ENCODE measurements around the gene PXK.

The PXK gene

DNA sequence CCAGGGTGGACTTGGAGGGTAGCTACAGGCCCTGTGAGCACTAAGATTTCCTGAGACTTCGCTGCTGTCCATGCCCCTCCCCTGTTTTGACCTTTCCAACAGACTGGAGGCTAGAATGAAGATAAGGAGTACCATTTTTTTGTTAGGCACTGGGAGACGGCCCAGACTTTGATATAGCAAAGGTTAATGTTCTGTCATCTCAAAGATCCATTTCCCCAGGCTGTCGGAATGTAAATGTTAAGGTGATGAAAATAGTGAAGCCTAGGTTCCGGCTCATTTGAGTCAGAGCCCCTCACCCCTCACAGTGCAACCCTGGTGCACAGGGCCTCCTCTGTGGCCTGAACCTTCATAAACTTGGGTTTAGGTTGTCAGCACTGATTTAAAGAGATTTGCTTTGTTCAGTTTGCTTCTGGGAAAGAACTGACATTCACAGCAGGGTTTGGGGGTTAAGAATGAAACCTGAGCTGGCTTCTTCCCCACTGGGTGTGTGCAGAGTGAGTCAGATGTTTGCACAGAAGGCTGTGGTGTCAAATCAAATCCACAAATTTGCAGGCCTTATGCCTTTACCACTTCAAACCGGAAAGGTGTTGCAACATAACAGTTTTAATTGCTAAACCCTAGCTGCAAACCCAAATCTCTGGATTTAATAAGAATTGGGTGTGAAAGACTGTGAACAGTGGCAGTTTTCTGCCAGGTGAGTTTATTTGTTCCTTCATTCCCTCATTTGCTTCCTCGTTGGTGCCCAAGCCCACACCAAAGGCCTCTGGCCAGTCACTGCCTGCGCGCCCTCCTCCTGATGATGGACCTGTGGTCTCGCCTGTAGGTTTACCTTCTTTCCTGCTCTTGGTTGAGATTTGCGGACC lies 138.6 kb downstream of the PXK start:
- no peak for DNase-seq

DNA sequence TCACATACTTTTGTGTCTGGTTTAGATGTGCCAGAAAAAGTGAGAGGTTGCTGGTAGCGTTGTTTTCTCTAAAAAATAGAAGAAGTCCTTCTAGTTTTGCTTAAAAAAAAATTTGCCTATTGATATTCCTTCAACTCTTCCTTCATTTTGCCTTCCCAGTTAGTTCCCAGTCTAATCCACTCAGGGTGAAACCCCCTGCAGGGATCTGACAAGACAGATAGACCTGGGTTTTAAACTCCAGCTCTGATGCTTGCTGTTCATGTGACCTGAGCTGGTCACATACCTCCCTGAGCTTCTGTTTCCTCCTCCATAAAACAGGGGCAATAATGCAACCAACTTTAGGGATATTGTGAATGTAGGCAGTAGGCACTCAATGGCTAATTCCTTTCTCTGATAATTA lies 140.6 kb downstream of the PXK start:
- no peak for DNase-seq

DNA sequence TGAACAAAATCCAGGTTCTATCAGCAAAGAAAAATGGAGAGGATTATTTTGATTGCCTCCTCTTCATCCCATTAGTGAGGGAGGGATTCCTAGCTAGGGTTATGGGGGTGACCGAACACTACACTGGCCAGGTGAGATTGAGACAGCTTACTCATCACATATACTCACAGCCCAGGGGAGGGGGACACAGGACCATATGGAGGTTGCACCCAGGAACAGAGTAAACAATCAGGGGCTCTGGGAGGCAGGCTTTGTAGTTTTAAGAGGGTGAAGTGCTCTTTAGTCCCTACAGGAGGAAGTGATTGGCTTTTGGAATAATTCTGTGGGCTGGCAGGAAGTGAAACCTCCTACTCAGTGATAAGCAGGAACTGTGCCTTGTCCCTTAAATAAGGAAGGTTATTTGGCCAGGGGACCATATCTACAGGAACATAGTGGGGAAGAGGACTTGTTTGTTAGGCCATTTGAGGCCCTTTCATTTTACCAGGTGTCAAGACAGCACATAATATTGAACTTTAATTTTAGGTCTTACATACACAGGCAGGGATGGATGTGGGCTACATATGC lies 141.7 kb downstream of the PXK start:
- DNase-seq = no peak

DNA sequence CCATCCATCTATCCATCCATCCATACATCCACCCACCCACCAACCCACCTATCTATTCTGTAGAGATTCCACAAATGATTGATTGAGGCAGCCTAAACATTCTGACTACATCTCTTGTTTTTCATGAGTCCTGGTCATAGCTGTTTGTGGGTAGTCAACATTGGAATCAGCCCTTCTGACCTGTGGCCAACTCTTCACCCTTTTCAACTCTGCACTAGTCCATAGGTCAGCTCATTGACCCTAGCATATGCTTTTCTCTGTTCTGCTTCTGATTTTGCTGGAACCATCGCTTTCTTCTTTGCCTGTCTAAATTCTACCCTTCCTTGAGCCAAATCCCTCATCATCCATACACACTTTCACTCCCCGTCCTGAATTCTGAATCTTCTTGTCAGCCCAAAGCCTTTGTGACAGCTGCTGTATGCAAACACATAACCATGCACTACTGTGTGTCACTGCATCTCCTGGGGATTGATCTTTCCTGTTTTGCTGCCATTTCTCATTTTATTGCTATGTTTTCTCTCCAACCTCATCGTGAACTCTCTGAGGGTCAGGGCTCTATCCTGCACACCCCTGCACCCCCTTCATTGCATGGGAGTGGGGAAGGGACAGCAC lies 142.4 kb downstream of the PXK start:
- DNase-seq = no peak
